ENCODE data around the gene COLQ. TPM values are rescaled to one million over a fixed set of nuclear protein-coding genes. Genes with fewer than 3 reads are reported as not detected.
"Not testable (repeated sequence)": the region's sequence is repeated elsewhere in the genome, so short reads cannot be mapped to it uniquely, and the experiment has no call there.

Gene COLQ
- polyA plus RNA-seq, 2 of the 4 experiments (the other 2 are of a cell fraction), result 0.71 to 1.1 TPM

GRCh38 chr3:15486020-15486419 lies 35.5 kb downstream of the COLQ start:
- Histone ChIP-seq H3K4me3 (no peak overlapping the region), H3K27ac (no peak overlapping the region), H3K4me1 (no peaks in the 10 kb centered on the region), H3K9me3 (no peaks in the 10 kb centered on the region), H3K4me2 (no peak overlapping the region)
- ChIA-PET CTCF (no interaction called here), POLR2A (no interaction called here)
- no peak for ATAC-seq
- WGBS (ENCODE audit: missing lambda C conversion rate), result 81% methylated on average over 2 of the region's 2 CpGs
- no peak for TF ChIP-seq NPAS2 (CRISPR knock-in tag; IDR thresholded peaks at IDR 0.05; ENCODE audit: borderline replicate concordance)
- no peak for TF ChIP-seq MAZ (IDR thresholded peaks at IDR 0.05; ENCODE audit: borderline replicate concordance, low read depth, low read length)
- TF ChIP-seq ESRRA (IDR thresholded peaks at IDR 0.05; ENCODE audit: borderline replicate concordance, low read length), result no peak
- no peak for TF ChIP-seq FOSL2 (IDR thresholded peaks at IDR 0.05)
- no peak for TF ChIP-seq FOSL2 (CRISPR knock-in tag; IDR thresholded peaks at IDR 0.05)
- no peak for TF ChIP-seq POLR2AphosphoS2 (conservative IDR thresholded peaks at IDR 0.05; ENCODE audit: low read length)
- TF ChIP-seq CBX8 (IDR thresholded peaks at IDR 0.05), result no peak
- TF ChIP-seq JUNB (IDR thresholded peaks at IDR 0.05), result no peak
- no peak for TF ChIP-seq CHD4 (IDR thresholded peaks at IDR 0.05; ENCODE audit: borderline replicate concordance)
- no peak for TF ChIP-seq FOXS1 (CRISPR knock-in tag; IDR thresholded peaks at IDR 0.05)
- no peak for TF ChIP-seq BHLHE40 (IDR thresholded peaks at IDR 0.05; ENCODE audit: low read depth, low read length)
- TF ChIP-seq ZNF302 (CRISPR knock-in tag; IDR thresholded peaks at IDR 0.05), result no peak
- no peak for TF ChIP-seq SMC3 (IDR thresholded peaks at IDR 0.05)
- no peak for FAIRE-seq
- DNase-seq (ENCODE audit: low read depth in 1 of 2, low spot score in 1 of 2), result no peak

GRCh38 chr3:15484551-15484950 lies 37.0 kb downstream of the COLQ start:
- CTCF ChIA-PET, result interaction anchor here (0.6 kb wide), 1 partner anchor 221 kb away, joined by 4 read pairs; no protein-coding TSS in a partner anchor
- POLR2A ChIA-PET, result not testable (repeated sequence)

DNA sequence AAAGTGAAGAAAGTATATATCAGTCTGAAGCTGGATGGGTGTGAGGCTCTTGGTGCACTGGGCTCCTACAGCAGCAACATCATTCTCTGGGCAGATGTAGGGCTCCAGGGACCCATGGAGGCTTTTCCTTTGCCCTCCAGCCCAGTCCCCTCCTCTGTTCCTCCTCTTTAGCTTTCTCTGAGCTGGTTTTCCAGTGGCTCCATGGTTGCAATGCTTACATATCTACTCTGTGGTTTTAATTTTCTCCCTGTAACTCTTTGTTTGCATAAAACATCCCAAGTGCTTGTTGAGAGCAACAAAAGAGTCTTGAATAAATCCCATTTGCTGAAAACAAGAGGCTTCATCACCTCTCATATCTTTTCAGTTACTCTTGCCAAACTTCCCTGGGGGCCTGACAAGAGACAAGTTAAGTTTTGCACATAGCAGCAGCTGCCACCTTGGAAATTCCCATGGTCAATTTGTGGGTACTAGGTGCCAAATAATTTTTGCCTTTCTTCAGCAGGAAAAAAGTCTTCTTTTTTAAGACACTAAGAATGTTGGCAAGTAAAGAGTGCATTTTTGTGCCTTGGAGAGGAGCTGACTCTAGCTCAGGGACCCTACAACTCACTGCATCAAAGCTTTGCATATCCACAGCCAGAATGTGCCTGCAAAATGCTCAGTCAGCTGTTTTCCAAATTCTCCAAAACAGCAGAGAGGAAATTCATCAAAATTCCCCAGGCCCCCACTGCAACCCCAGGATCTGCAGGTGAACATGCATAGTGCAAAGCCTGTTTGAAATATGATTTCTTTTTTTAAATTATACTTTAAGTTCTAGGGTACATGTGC lies 41.9 kb downstream of the COLQ start:
- H3K9me3 ChIP-seq, result no peaks in the 10 kb centered on the region
- ChIA-PET CTCF (no interaction called here), POLR2A (no interaction called here)
- FAIRE-seq (no peak), ATAC-seq (no peak), DNase-seq (ENCODE audit: low read depth in 1 of 2, low spot score in 1 of 2) (no peak)
- H3K4me1 ChIP-seq, result no peaks in the 10 kb centered on the region
- H3K4me2 ChIP-seq, result no peak overlapping the region
- H3K27ac ChIP-seq, result no peak overlapping the region
- no peak for TF ChIP-seq JUNB (IDR thresholded peaks at IDR 0.05)
- TF ChIP-seq, protein P1, sequence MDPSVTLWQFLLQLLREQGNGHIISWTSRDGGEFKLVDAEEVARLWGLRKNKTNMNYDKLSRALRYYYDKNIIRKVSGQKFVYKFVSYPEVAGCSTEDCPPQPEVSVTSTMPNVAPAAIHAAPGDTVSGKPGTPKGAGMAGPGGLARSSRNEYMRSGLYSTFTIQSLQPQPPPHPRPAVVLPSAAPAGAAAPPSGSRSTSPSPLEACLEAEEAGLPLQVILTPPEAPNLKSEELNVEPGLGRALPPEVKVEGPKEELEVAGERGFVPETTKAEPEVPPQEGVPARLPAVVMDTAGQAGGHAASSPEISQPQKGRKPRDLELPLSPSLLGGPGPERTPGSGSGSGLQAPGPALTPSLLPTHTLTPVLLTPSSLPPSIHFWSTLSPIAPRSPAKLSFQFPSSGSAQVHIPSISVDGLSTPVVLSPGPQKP (IDR thresholded peaks at IDR 0.05; ENCODE audit: low read depth, low read length), result no peak
- peak; percentile 93 for TF ChIP-seq MAFK (IDR thresholded peaks at IDR 0.05; ENCODE audit: partially characterized antibody)
- TF ChIP-seq EP300 (IDR thresholded peaks at IDR 0.05), result no peak
- no peak overlapping the region for H3K4me3 ChIP-seq

More at GRCh38 chr3:15484551-15484950, 37.0 kb downstream of the COLQ start:
- DNase-seq (ENCODE audit: low read depth in 1 of 2, low spot score in 1 of 2); FAIRE-seq; H3K4me2 ChIP-seq; H3K9me3 ChIP-seq; ATAC-seq; H3K4me1 ChIP-seq; H3K27ac ChIP-seq; H3K4me3 ChIP-seq: not testable (repeated sequence)
- WGBS (ENCODE audit: missing lambda C conversion rate), result 41% methylated on average over 6 of the region's 6 CpGs

DNA sequence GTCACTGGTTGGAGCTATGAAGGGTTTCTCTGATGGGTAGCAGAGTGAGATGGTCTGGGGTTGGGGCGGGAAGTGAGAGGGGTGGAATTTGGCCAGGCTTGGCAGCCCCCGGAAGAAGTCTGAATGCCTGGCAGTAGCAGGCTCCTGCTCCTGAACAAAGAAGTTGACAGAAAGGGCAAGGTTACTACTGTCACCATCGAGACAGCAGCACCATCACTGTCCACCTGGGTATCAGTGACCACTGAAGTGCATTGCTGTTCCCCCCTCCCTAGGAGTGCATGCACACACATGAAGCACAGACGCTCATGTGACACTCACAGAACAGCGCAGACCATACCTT lies 42.9 kb downstream of the COLQ start:
- ATAC-seq, result no peak
- H3K4me1 ChIP-seq, result no peaks in the 10 kb centered on the region
- no peaks in the 10 kb centered on the region for H3K9me3 ChIP-seq
- DNase-seq (ENCODE audit: low read depth in 1 of 2, low spot score in 1 of 2), result no peak
- POLR2A ChIA-PET, result no interaction called here
- no peak overlapping the region for H3K27ac ChIP-seq
- FAIRE-seq, result no peak
- no peak overlapping the region for H3K4me3 ChIP-seq
- CTCF ChIA-PET, result no interaction called here
- no peak for TF ChIP-seq RFX5 (IDR thresholded peaks at IDR 0.05)
- TF ChIP-seq NPAS2 (CRISPR knock-in tag; IDR thresholded peaks at IDR 0.05; ENCODE audit: borderline replicate concordance), result no peak
- TF ChIP-seq HOXA7 (CRISPR knock-in tag; IDR thresholded peaks at IDR 0.05), result no peak
- TF ChIP-seq JUNB (IDR thresholded peaks at IDR 0.05), result no peak
- TF ChIP-seq, protein P2, sequence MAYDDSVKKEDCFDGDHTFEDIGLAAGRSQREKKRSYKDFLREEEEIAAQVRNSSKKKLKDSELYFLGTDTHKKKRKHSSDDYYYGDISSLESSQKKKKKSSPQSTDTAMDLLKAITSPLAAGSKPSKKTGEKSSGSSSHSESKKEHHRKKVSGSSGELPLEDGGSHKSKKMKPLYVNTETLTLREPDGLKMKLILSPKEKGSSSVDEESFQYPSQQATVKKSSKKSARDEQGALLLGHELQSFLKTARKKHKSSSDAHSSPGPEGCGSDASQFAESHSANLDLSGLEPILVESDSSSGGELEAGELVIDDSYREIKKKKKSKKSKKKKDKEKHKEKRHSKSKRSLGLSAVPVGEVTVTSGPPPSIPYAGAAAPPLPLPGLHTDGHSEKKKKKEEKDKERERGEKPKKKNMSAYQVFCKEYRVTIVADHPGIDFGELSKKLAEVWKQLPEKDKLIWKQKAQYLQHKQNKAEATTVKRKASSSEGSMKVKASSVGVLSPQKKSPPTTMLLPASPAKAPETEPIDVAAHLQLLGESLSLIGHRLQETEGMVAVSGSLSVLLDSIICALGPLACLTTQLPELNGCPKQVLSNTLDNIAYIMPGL (CRISPR knock-in tag; IDR thresholded peaks at IDR 0.05; ENCODE audit: borderline replicate concordance), result no peak
- no peak for TF ChIP-seq CBX8 (IDR thresholded peaks at IDR 0.05)
- TF ChIP-seq CBX2 (IDR thresholded peaks at IDR 0.05; ENCODE audit: borderline replicate concordance, low read depth), result no peak
- no peak for TF ChIP-seq BCL3 (IDR thresholded peaks at IDR 0.05)
- no peak for TF ChIP-seq EP300 (IDR thresholded peaks at IDR 0.05)
- no peak for TF ChIP-seq MYC (IDR thresholded peaks at IDR 0.05; ENCODE audit: borderline replicate concordance, low read length)
- WGBS (ENCODE audit: missing lambda C conversion rate), result 72% methylated on average over 5 of the region's 5 CpGs
- H3K4me2 ChIP-seq, result no peak overlapping the region
